HG03280 (cell line): Measurements from ENCODE around the gene CLCA2.

Experiments used
- ATAC-seq: cut with Tn5 transposase; IDR thresholded peaks from one replicate; pipeline ENCODE4 v1.9.1; 2021; ENCODE audit warnings: mild to moderate bottlenecking, moderate library complexity; ENCODE audit not compliant: unreplicated experiment

CLCA2 gene

GRCh38 chr1:86472152-86472551 is 48.2 kb downstream of the CLCA2 start:
- ATAC-seq, result no peak

DNA sequence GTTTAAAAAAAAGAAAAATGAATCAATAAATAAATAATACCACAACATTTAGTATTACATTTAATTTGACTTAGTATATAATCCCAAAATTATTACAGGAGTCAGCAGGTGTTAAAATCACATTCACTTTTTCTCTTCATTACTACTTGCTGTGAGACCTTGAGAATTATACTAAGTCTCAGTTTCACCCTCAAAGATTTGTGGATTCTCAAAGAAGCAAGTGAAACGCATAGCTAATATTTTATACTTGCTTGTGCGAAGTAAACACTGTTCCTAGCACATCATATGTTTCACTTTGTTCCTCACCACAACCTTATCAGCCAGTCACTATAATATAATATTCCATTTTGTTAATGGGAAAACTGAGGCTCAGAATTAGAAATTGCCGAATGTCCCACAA is 48.8 kb downstream of the CLCA2 start:
- ATAC-seq, result peak; percentile 48

DNA sequence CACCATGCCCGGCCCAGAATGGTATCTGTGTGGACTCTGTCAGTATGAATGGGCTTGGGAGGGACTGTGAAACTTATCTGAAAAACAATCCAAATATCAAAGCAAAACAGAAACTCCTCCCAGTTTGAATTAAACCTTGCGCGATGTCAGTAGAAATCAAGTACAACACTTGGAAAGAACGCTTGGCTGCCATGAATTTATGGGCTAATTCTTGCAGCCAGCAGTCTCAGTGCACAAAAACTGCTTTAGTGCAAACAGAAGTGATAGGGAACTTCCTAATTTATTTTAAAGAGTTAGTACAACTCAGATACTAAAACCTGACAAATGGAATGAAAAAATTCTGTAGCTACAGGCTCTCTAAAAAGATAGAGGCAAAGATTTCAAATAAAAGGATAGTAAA is 53.3 kb downstream of the CLCA2 start:
- no peak for ATAC-seq

GRCh38 chr1:86477682-86478081 is 53.7 kb downstream of the CLCA2 start:
- ATAC-seq, result no peak

DNA sequence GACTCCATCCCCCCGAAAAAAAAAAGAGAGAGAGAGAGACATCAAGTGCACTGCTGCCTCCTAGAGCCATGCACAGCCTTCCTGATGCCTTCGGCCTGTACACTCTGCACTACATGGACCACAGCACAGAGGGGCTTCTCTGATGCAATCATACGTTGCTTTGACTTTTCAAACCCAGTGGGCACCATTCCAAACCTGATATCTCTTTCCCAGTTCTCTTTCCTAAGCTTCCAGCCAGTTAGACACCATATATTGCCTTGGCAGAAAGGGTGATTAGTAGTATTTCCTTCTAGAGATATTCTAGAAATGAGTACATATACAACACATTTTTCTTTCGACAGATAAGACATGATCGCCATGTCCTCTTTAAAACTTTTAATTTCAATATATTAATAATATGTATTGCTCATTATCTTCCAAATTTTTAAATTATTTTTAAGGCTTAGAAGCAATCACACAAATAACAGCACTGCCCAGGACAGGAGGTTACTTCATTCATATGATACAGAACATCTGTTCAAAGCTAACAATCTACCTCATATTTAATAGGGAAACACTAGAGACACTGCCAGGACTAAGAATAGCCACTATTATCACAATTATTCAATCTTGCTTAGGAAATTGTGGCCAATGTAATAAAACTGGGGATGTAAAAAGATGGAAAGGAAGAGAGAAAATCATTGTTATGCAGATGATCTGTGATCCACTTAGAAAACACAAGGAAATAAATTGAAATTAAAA is 54.6 kb downstream of the CLCA2 start:
- ATAC-seq, result no peak

DNA sequence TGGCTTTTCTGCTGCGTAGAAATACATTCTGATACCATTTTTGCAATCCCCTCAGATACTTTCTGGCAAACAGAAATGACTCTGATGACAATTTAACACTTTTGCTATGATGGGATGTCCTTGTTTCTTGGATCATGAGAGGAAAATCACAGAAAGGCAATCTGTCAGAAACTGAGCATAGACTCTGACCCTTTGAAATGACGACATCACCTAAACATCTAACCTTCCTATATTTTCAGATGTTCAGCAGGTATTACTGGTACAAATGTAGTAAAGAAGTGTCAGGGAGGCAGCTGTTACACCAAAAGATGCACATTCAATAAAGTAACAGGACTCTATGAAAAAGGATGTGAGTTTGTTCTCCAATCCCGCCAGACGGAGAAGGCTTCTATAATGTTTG is 58.0 kb downstream of the CLCA2 start:
- no peak for ATAC-seq

GRCh38 chr1:86487131-86487810 is 63.3 kb downstream of the CLCA2 start:
- no peak for ATAC-seq

GRCh38 chr1:86487811-86488141 is 63.8 kb downstream of the CLCA2 start:
- no peak for ATAC-seq

- ATAC-seq, result no peak
These were observed 65.4 kb downstream of the CLCA2 start for GRCh38 chr1:86489242-86489878.

DNA sequence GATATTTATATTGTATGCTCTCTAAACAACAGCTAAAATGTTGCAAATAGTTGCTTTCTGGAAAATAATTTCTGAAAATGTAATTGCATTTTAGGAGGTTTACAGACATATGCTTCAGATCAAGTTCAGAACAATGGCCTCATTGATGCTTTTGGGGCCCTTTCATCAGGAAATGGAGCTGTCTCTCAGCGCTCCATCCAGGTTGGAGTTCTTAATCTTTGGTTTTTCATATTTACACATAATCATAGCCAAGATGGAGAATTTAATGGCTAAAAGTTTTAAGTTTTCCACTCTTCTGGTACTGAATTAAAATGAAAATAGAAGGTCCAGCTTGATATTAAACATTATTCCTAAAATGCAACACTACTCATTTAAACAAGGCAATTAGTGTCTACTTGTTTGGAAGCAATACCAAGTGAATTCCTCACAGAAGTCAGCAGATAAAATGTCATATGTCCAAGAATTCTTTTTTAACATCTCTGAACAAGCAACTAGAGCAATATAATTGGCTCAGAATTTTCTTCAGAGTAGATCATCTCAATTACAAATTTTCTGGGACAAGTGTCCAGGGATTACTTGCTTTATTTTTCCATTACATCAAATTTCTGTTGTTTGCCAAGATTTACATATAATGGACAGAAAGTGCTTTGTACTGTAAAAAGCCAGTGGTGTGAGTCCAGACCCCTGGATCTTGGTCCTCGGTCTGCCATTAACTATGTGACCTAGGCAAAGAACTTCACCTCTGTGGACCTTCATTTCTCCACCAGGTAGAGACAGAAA is 67.4 kb downstream of the CLCA2 start:
- no peak for ATAC-seq

DNA sequence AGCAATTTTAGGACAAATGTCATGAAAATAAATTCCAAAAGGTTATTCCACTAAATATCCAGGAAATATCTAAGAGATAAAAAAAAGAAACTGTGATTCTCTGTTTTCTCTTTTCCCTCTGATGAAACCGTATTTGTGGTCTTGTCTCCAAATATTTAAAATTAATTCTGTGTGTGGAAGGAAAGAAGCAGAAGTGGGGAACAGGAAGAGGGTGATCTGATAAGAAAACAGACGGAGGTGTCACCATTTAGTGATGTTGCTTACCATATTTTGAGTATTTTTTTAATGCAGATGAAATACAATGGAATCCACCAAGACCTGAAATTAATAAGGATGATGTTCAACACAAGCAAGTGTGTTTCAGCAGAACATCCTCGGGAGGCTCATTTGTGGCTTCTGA is 74.3 kb downstream of the CLCA2 start:
- no peak for ATAC-seq

- no peak for ATAC-seq
These were observed 76.1 kb downstream of the CLCA2 start for GRCh38 chr1:86499987-86500593.

GRCh38 chr1:86500714-86501113 is 76.7 kb downstream of the CLCA2 start:
- no peak for ATAC-seq

DNA sequence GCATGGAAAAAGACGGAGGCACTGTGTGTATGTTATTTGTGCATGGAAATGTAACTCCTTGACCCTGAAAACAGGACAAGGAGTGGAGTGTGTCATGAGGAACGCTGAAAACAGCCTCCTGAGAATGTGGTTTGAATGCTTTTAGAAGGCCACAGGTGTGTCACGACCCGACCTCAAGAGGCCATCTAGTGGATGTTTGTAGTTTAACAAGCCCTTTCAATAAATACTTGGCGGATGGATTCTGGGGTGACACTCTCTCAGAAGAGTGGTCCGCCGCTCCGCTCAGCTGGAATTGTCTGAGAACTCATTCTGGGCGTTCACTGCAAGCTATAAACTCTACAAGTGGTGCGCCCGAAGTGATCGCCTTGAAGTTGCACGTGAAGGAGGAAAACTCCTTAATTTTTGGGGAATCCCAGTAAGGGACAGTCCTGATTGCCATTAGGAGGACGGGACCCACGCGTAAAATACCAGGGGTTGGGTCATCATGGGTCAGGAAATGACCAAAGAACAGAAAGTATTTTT is 78.2 kb downstream of the CLCA2 start:
- peak; percentile 79 for ATAC-seq

GRCh38 chr1:86502721-86503405 is 78.9 kb downstream of the CLCA2 start:
- ATAC-seq, result peak; percentile 37

- no peak for ATAC-seq
These were observed 79.6 kb downstream of the CLCA2 start for GRCh38 chr1:86503406-86504136.

DNA sequence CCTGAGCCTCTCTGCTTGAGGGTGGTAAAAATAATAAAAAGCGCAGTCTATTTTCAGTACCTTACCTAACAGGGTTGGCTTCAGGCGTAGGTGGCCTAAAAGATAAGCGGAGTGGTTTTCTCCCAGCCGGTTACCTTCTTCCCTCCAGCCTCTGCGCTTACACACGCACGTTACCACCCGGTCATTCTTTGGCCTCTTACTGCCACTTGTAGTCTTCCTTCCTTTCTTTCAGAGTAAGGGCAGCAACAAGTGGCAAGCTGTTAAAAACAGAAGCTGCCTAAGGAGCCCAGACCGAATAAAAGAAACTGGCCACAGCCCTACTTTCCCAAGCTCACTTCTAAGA is 80.1 kb downstream of the CLCA2 start:
- no peak for ATAC-seq

GRCh38 chr1:86504895-86505563 is 81.1 kb downstream of the CLCA2 start:
- no peak for ATAC-seq

DNA sequence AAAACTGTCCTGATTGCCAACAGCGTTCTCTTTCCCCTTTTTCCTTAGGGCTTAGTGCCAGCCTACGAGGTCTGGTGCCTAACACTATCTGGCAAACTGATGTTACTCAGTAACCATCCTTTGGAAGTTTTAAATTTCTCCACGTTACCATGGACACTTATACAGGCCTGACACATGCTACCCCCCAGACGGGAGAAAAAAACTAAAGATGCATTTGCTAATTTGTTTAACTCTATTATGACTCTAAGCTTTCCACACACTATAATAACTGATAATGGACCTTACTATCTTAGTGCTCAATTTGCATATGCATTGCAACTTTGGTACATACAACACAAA is 81.6 kb downstream of the CLCA2 start:
- no peak for ATAC-seq
